Measurements from ENCODE around the gene CDC25B. TPM values are rescaled to one million over a fixed set of nuclear protein-coding genes. Genes with fewer than 3 reads are reported as not detected.

CDC25B gene
- total and polyA plus RNA-seq, 2 donors (not counting 3 experiments of a cell fraction or from before 2014, with no cell fraction given): 46.7 to 76.5 TPM

DNA sequence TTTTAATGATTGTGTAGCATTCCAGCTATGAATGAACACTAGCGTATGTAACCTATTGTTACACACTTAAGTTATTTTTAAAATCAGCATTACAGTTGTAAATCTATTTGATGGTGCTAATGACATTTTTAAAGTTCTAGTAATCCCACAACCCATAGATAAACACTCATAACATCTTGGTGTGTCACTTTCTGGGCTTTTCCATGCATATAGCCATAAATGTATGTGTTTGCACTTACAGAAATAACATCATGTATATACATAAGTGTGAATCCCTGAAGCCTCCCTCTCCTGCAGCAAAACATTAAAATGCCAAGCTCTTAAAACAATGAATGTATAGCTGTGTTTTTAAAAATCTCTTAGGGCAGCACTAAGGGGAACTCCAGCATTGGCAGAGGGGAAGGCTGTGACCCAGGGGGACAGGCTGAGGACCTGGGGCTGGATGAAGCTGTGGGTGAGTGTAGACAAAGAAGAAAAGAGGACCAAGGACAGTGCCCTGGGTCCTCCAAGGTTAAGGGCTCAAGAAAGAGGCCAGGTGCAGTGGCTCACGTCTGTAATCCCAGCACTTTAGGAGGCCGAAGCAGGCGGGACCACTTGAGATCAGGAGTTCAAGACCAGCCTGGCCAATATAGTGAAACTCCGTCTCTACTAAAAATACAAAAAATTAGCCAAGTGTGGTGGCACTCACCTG lies 8.6 kb upstream of the CDC25B start:
- ChIA-PET CTCF (interaction anchor here (1.1 to 7.6 kb wide), 9 partner anchors 8 to 298 kb away, joined by 3 to 214 read pairs (median 12); partner anchors contain the start of genes AP5S1 and CDC25B), POLR2A (interaction anchor here (0.5 to 1.0 kb wide), 3 partner anchors 31 to 63 kb away, joined by 3 to 4 read pairs (median 4); partner anchors contain the start of gene AP5S1)
- Histone ChIP-seq H3K4me1 (ENCODE audit: control insufficient read depth, extremely low read depth, insufficient read depth, low read length) (peaks cover 18% of the 10 kb centered on the region), H3K36me3 (ENCODE audit: control insufficient read depth in 2 of 2, extremely low read depth in 1 of 2, insufficient read depth in 2 of 2, low read length in 2 of 2) (peaks cover 0 to 5% of the 10 kb centered on the region in 2 experiments), H2AFZ (ENCODE audit: low read depth, low read length) (peak overlapping the region; percentile 5), H3K9ac (replicated peaks; ENCODE audit: extremely low read depth, insufficient read depth, low read length) (no peak overlapping the region), H3K4me2 (ENCODE audit: insufficient read depth, low read length) (peak overlapping the region; percentile 76), H4K20me1 (replicated peaks; ENCODE audit: control insufficient read depth, extremely low read depth, insufficient read depth, low read length) (no peaks in the 10 kb centered on the region), H3K4me3 (replicated peaks in 1 of 3; ENCODE audit: insufficient read depth in 1 of 3, low read depth in 1 of 3, low read length in 3 of 3) (peak overlapping the region in 1 of 3 experiments; percentile 58), H3K27me3 (ENCODE audit: control insufficient read depth in 2 of 2, insufficient read depth in 2 of 2, low read length in 2 of 2) (no peaks in the 10 kb centered on the region), H3K79me2 (ENCODE audit: control insufficient read depth, insufficient read depth, low read length) (peaks cover 31% of the 10 kb centered on the region), H3K9me3 (replicated peaks; ENCODE audit: control insufficient read depth, insufficient read depth, low read length) (no peaks in the 10 kb centered on the region), H3K9me1 (replicated peaks; ENCODE audit: control insufficient read depth, extremely low read depth, insufficient read depth, low read length) (no peaks in the 10 kb centered on the region), H3K27ac (ENCODE audit: insufficient read depth, low read depth, low read length) (no peak overlapping the region)
- peak; percentile 4 for FAIRE-seq
- no peak for TF ChIP-seq JUN (IDR thresholded peaks at IDR 0.05; ENCODE audit: borderline replicate concordance, insufficient read depth, insufficient read length, low read depth)
- TF ChIP-seq, protein P1, sequence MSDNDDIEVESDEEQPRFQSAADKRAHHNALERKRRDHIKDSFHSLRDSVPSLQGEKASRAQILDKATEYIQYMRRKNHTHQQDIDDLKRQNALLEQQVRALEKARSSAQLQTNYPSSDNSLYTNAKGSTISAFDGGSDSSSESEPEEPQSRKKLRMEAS (IDR thresholded peaks at IDR 0.05; ENCODE audit: insufficient read depth, insufficient read length): no peak
- TF ChIP-seq, protein P2, sequence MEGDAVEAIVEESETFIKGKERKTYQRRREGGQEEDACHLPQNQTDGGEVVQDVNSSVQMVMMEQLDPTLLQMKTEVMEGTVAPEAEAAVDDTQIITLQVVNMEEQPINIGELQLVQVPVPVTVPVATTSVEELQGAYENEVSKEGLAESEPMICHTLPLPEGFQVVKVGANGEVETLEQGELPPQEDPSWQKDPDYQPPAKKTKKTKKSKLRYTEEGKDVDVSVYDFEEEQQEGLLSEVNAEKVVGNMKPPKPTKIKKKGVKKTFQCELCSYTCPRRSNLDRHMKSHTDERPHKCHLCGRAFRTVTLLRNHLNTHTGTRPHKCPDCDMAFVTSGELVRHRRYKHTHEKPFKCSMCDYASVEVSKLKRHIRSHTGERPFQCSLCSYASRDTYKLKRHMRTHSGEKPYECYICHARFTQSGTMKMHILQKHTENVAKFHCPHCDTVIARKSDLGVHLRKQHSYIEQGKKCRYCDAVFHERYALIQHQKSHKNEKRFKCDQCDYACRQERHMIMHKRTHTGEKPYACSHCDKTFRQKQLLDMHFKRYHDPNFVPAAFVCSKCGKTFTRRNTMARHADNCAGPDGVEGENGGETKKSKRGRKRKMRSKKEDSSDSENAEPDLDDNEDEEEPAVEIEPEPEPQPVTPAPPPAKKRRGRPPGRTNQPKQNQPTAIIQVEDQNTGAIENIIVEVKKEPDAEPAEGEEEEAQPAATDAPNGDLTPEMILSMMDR (IDR thresholded peaks at IDR 0.05; ENCODE audit: extremely low read depth in 1 of 2, insufficient read depth in 1 of 2, low read depth in 1 of 2, low read length in 2 of 2): no peak
- TF ChIP-seq POLR2AphosphoS5 (IDR thresholded peaks at IDR 0.05; ENCODE audit: insufficient read depth, low read depth, low read length): no peak
- no peak for TF ChIP-seq POLR2A (IDR thresholded peaks at IDR 0.05; ENCODE audit: low read depth, low read length)
- no peak for TF ChIP-seq FOS (IDR thresholded peaks at IDR 0.05; ENCODE audit: borderline replicate concordance, insufficient read depth, low read length)
- no peak for TF ChIP-seq EZH2 (IDR thresholded peaks at IDR 0.05; ENCODE audit: borderline replicate concordance, low read depth, low read length, severe bottlenecking)
- no peak for TF ChIP-seq MYC (IDR thresholded peaks at IDR 0.05; ENCODE audit: low read depth, low read length)
- no peak for TF ChIP-seq GATA2 (IDR thresholded peaks at IDR 0.05; ENCODE audit: insufficient read depth, insufficient read length, low read depth, low read length)
- dilution Hi-C loops (cut with MboI; ENCODE audit: extremely low pct_ligation_motif_present, low sequenced_read_pairs) (no loop called here), intact Hi-C loops (cut with micrococcal nuclease) (loop anchor here (1.0 kb wide), 1 partner anchor 298 kb away; no protein-coding TSS in a partner anchor)
- BruUV-seq (replicated peaks): TSS peak; percentile 59
- no peak for DNase-seq (ENCODE audit: low read depth, low spot score)
